PC-9 (cell line): ENCODE measurements around the gene RFFL. TPM values are rescaled to one million over a fixed set of nuclear protein-coding genes. Genes with fewer than 3 reads are reported as not detected.

ENCODE experiments used
- BruUV-seq: library from RNA; stranded (reverse); fragments of 400-500 nt; replicated peaks from 2 replicates; lab custom pipeline; 2021; lab: Mats Ljungman, UMichigan
- CTCF ChIA-PET: fragments of 300-600 bp; sonication (Branson Sonifier 250); formaldehyde crosslinking; loops from one replicate; lab custom pipeline; 2022; ENCODE audit warnings: antibody characterized with exemption; lab: Charles Lee
- POLR2A ChIA-PET: fragments of 300-600 bp; sonication (Branson Sonifier 250); formaldehyde crosslinking; loops from one replicate; lab custom pipeline; 2022; ENCODE audit warnings: antibody characterized with exemption; ENCODE audit not compliant: unreplicated experiment; lab: Charles Lee
- DNase-seq, 2 experiments: peaks; one replicate each; pipeline versions ENCODE4 v3.0.0 to v3.0.0-alpha.2; 2015 to 2022; ENCODE audit warnings: mixed read lengths in 1 of 2
- H2AFZ ChIP-seq: fragments of 200-600 bp; sonication (generic); 2 replicates; pipeline ENCODE4 v1.8.1; 2017; ENCODE audit warnings: antibody characterized with exemption
- H3F3A ChIP-seq: fragments of 200-600 bp; sonication (generic); 2 replicates; pipeline ENCODE4 v1.8.1; 2017; ENCODE audit warnings: antibody characterized with exemption, mild to moderate bottlenecking, low read depth; ENCODE audit not compliant: insufficient read depth
- H3K27ac ChIP-seq: fragments of 200-600 bp; sonication (generic); 2 replicates; pipeline ENCODE4 v1.6.1; 2016; ENCODE audit warnings: mixed run types
- H3K27me3 ChIP-seq: fragments of 200-600 bp; sonication (generic); 2 replicates; pipeline ENCODE4 v1.6.1; 2016; ENCODE audit warnings: low read depth, mixed run types; ENCODE audit not compliant: insufficient read depth
- H3K36me3 ChIP-seq: fragments of 200-600 bp; sonication (generic); 2 replicates; pipeline ENCODE4 v1.6.1; 2016; ENCODE audit warnings: low read depth, mixed run types
- H3K4me1 ChIP-seq: fragments of 200-600 bp; sonication (generic); replicated peaks from 2 replicates; pipeline ENCODE4 v1.6.1; 2016; ENCODE audit warnings: mixed run types; ENCODE audit not compliant: insufficient read depth
- H3K4me2 ChIP-seq: fragments of 200-600 bp; sonication (generic); 2 replicates; pipeline ENCODE4 v1.6.1; 2017; ENCODE audit warnings: mixed run types
- H3K4me3 ChIP-seq: fragments of 200-600 bp; sonication (generic); 2 replicates; pipeline ENCODE4 v1.6.1; 2016; ENCODE audit warnings: mixed run types
- H3K79me2 ChIP-seq: fragments of 200-600 bp; sonication (generic); 2 replicates; pipeline ENCODE4 v1.6.1; 2017; ENCODE audit warnings: low read depth, mixed run types
- H3K9me2 ChIP-seq: fragments of 200-600 bp; sonication (generic); 2 replicates; pipeline ENCODE4 v1.8.1; 2017; ENCODE audit warnings: mild to moderate bottlenecking; ENCODE audit not compliant: insufficient read depth
- H3K9me3 ChIP-seq: fragments of 200-600 bp; sonication (generic); 2 replicates; pipeline ENCODE4 v1.8.1; 2016; ENCODE audit warnings: low read depth; ENCODE audit not compliant: insufficient read depth
- H4K20me1 ChIP-seq: fragments of 200-600 bp; sonication (generic); 2 replicates; pipeline ENCODE4 v1.8.1; 2017; ENCODE audit not compliant: insufficient read depth
- EZH2 ChIP-seq: fragments of 200-600 bp; sonication (generic); IDR thresholded peaks from 2 replicates; pipeline ENCODE4 v1.8.0; 2017; ENCODE audit warnings: antibody characterized with exemption, low read depth
- intact Hi-C: fragments of 100-400 bp; cut with micrococcal nuclease; formaldehyde crosslinking; loops from one replicate; pipeline ENCODE4 v1.10.0; 2022; ENCODE audit not compliant: unreplicated experiment
- total RNA-seq: library from RNA; stranded (reverse); gene quantifications from 2 replicates; pipeline ENCODE4 v1.2.3, GENCODE V29; 2021
- TF ChIP-seq, protein P1 (sequence below): fragments of 200-600 bp; sonication (generic); conservative IDR thresholded peaks from 2 replicates; pipeline ENCODE4 v1.6.1; 2017; ENCODE audit warnings: mixed run types, antibody characterized with exemption, mild to moderate bottlenecking, moderate library complexity

Gene RFFL
- total RNA-seq, 1 experiment from 2014 or later = 38.1 TPM

DNA sequence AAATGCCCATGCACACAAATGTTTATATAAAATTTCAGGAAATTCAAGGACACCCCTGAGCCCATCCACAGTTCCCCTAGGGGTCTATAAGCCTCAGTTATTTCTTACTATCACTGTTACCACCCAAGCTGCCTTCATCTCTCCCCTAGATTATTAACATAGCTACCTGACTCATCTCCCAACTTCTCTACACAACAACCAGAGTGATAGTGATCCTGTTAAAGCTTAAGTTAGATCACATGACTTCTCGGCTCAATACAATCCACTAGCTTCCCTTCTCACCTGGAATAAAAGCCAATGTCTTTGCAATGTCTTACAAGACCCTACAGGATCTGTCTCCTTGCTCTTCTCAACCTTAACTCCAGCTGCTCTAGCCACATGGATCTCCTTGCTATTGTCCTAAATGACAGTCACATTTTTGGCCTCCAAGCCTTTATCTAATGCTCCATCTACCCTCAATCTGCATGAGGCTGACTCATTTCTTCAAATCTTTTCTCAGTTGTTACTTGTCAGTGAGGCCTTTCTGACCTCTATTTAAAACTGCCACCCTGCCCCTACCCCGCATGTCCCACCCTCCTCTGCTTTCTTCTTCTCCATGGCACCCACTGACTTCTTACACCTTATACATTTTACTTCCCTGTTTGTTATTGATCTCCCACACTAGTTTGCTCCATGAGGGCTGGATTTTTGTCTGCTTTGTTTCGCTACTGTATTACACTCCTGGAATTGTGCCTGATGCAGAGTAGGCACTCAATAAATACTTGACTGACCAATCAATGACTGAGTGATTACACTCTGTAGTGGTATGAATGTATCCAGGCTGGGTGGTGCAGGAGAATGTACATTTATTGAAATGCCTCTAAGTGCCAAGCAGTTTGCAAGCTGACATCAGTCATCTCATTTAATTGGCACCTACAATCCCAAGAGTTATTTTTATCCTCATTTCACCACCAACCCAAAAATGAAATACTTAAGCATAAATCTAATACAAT lies 88.4 kb downstream of the RFFL start:
- ChIA-PET POLR2A (interaction anchor here (0.7 kb wide), 1 partner anchor 11 kb away, joined by 9 read pairs; no protein-coding TSS in a partner anchor), CTCF (no interaction called here)
- peaks cover 3% of the 10 kb centered on the region; the same call in 1 of the 2 replicates for H3K4me1 ChIP-seq
- no peaks in the 10 kb centered on the region for H3K79me2 ChIP-seq
- no peaks in the 10 kb centered on the region for H3K9me3 ChIP-seq
- no peak overlapping the region for H3K27ac ChIP-seq
- no TSS peak for BruUV-seq
- no peaks in the 10 kb centered on the region for H3F3A ChIP-seq
- DNase-seq = no peak
- H3K4me3 ChIP-seq = no peak overlapping the region
- H4K20me1 ChIP-seq = no peaks in the 10 kb centered on the region
- no peaks in the 10 kb centered on the region for H3K36me3 ChIP-seq
- no peak overlapping the region for H3K4me2 ChIP-seq
- no peak for TF ChIP-seq EZH2
- TF ChIP-seq, protein P1, sequence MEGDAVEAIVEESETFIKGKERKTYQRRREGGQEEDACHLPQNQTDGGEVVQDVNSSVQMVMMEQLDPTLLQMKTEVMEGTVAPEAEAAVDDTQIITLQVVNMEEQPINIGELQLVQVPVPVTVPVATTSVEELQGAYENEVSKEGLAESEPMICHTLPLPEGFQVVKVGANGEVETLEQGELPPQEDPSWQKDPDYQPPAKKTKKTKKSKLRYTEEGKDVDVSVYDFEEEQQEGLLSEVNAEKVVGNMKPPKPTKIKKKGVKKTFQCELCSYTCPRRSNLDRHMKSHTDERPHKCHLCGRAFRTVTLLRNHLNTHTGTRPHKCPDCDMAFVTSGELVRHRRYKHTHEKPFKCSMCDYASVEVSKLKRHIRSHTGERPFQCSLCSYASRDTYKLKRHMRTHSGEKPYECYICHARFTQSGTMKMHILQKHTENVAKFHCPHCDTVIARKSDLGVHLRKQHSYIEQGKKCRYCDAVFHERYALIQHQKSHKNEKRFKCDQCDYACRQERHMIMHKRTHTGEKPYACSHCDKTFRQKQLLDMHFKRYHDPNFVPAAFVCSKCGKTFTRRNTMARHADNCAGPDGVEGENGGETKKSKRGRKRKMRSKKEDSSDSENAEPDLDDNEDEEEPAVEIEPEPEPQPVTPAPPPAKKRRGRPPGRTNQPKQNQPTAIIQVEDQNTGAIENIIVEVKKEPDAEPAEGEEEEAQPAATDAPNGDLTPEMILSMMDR = no peak
- intact Hi-C loops = no loop called here
- H3K9me2 ChIP-seq = no peaks in the 10 kb centered on the region
- no peaks in the 10 kb centered on the region for H3K27me3 ChIP-seq
- no peak overlapping the region for H2AFZ ChIP-seq

DNA sequence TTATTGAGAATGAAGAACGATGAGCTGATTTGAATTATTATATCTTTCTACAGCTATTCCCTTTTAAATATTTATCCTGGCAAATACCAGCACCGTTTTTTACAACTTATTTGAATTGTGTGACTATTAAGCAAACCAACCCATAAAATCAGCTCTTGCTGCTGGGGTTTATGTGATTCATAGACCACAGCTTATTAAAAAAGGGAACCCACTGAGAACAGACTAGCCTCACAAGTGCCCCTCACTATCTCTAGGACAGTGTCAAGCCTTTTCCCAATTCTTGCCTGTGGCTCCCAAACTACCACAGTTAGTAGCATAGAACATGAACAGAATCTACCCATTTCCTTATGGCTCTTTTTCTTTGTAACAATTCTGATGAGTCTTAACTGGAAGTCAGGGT lies 89.3 kb downstream of the RFFL start:
- H3K4me3 ChIP-seq = no peak overlapping the region
- DNase-seq = no peak
- H3K27ac ChIP-seq = no peak overlapping the region
- no peak for TF ChIP-seq EZH2
- TF ChIP-seq, protein P1 = no peak
- H2AFZ ChIP-seq = no peak overlapping the region
- H3K4me2 ChIP-seq = no peak overlapping the region
- intact Hi-C loops = no loop called here
- no TSS peak for BruUV-seq
- peaks cover 3% of the 10 kb centered on the region; the same call in 1 of the 2 replicates for H3K4me1 ChIP-seq
- no peaks in the 10 kb centered on the region for H3F3A ChIP-seq
- no peaks in the 10 kb centered on the region for H3K36me3 ChIP-seq
- no peaks in the 10 kb centered on the region for H3K27me3 ChIP-seq
- H3K9me2 ChIP-seq = no peaks in the 10 kb centered on the region
- H3K9me3 ChIP-seq = no peaks in the 10 kb centered on the region
- H3K79me2 ChIP-seq = no peaks in the 10 kb centered on the region
- POLR2A ChIA-PET = interaction anchor here (0.7 kb wide), 1 partner anchor 11 kb away, joined by 9 read pairs; no protein-coding TSS in a partner anchor
- H4K20me1 ChIP-seq = no peaks in the 10 kb centered on the region
- CTCF ChIA-PET = no interaction called here

DNA sequence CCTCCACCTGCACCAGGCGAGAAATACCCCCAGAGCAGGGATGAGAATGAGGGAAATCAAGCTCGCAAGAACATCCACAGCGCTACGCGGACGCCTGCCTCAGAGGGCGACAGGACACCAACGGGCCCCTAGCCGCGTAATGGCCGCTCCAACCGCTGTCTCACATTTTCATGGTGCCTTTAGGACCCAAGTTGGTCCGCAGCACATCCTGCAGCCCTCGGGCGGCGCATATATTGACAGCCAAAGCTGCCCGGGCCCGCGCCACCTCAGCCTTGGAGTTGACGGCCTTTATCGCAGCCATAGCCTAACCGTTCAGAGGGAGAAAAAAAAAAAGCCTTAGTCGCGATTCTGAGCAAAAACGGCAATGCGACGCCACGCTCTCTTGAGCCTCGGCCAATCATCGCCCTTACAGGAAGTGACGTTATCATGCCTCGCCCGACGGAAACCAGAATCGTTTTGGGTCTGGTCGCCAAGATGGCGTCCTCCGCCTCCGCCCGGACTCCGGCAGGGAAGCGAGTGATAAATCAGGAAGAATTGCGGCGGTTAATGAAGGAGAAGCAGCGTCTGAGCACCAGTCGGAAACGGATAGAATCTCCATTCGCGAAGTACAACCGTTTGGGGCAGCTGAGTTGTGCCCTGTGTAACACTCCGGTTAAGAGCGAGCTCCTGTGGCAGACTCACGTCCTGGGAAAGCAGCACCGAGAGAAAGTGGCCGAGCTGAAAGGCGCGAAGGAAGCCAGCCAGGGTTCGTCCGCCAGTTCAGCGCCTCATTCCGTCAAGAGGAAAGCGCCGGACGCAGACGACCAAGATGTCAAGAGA lies 102.2 kb downstream of the RFFL start, which contains the start of the genes CCT6B and ZNF830:
Gene CCT6B (minus strand): TSS at position 368 of the 819 bp plus-strand sequence. CDS start 67 bp downstream, at position 301.
Gene ZNF830 (plus strand): TSS at position 448 of the 819 bp plus-strand sequence. CDS start 27 bp downstream, at position 475.
- CTCF ChIA-PET = no interaction called here
- no peaks in the 10 kb centered on the region for H3K9me3 ChIP-seq
- peaks cover 12% of the 10 kb centered on the region for H3K4me1 ChIP-seq
- H3K36me3 ChIP-seq = 0 out of 2 replicates have a peak, but pooled peaks cover 13% of the 10 kb centered on the region
- no peaks in the 10 kb centered on the region for H3F3A ChIP-seq
- H3K79me2 ChIP-seq = peaks cover 18% of the 10 kb centered on the region
- H3K4me3 ChIP-seq = peak within 1 kb of the TSS; percentile 97
- H3K27me3 ChIP-seq = no peaks in the 10 kb centered on the region
- peak within 1 kb of the TSS; percentile 98 for H2AFZ ChIP-seq
- peaks cover 6% of the 10 kb centered on the region; the same call in 1 of the 2 replicates for H3K9me2 ChIP-seq
- peak within 1 kb of the TSS; percentile 93 for H3K4me2 ChIP-seq
- H3K27ac ChIP-seq = peak within 1 kb of the TSS; percentile 70
- POLR2A ChIA-PET = interaction anchor here (0.6 kb wide), 1 partner anchor 12 kb away, joined by 6 read pairs; no protein-coding TSS in a partner anchor
- BruUV-seq = no TSS peak
- intact Hi-C loops = loop anchor here (1.0 kb wide), 1 partner anchor 20 kb away; no protein-coding TSS in a partner anchor
- TF ChIP-seq, protein P1 = no peak
- no peak for TF ChIP-seq EZH2
- DNase-seq = peak; percentile 79 to 86
- H4K20me1 ChIP-seq = no peaks in the 10 kb centered on the region
